Measurements from ENCODE around the gene CNTFR.

- TF ChIP-seq, protein P1, sequence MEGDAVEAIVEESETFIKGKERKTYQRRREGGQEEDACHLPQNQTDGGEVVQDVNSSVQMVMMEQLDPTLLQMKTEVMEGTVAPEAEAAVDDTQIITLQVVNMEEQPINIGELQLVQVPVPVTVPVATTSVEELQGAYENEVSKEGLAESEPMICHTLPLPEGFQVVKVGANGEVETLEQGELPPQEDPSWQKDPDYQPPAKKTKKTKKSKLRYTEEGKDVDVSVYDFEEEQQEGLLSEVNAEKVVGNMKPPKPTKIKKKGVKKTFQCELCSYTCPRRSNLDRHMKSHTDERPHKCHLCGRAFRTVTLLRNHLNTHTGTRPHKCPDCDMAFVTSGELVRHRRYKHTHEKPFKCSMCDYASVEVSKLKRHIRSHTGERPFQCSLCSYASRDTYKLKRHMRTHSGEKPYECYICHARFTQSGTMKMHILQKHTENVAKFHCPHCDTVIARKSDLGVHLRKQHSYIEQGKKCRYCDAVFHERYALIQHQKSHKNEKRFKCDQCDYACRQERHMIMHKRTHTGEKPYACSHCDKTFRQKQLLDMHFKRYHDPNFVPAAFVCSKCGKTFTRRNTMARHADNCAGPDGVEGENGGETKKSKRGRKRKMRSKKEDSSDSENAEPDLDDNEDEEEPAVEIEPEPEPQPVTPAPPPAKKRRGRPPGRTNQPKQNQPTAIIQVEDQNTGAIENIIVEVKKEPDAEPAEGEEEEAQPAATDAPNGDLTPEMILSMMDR (IDR thresholded peaks at IDR 0.05), result no peak
- TF ChIP-seq EZH2 (IDR thresholded peaks at IDR 0.05; ENCODE audit: borderline replicate concordance, insufficient read depth, low read depth, low read length, poor library complexity, severe bottlenecking), result no peak
Observed at GRCh38 chr9:34611251-34611810, 21.8 kb upstream of the CNTFR start.

All from B cell (primary cell).